Measurements from ENCODE around the gene CAB39L. TPM values are rescaled to one million over a fixed set of nuclear protein-coding genes. Genes with fewer than 3 reads are reported as not detected.

The CAB39L gene
- total RNA-seq, 3 donors from 2014 or later = 8.5 to 87.2 (median 9.6) TPM

DNA sequence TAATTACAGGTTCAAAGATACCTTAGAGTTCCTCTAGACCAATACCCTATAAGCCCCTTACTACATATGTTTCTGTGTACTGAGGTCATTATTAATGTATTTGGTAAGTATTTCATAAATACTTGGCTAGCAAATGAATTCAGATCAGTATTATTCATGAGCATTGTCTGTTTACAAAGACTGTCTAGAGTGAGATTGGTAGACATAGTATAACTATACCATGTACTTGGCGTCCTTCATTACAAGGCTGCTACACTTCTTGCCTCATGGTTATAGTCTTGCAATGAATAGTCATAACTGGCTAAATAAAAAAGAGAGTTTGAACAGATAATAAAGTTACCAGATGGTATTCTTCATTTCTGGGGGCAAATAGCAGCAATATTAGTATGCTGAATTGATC is 12.3 kb upstream of the CAB39L start:
- TF ChIP-seq, protein P1, sequence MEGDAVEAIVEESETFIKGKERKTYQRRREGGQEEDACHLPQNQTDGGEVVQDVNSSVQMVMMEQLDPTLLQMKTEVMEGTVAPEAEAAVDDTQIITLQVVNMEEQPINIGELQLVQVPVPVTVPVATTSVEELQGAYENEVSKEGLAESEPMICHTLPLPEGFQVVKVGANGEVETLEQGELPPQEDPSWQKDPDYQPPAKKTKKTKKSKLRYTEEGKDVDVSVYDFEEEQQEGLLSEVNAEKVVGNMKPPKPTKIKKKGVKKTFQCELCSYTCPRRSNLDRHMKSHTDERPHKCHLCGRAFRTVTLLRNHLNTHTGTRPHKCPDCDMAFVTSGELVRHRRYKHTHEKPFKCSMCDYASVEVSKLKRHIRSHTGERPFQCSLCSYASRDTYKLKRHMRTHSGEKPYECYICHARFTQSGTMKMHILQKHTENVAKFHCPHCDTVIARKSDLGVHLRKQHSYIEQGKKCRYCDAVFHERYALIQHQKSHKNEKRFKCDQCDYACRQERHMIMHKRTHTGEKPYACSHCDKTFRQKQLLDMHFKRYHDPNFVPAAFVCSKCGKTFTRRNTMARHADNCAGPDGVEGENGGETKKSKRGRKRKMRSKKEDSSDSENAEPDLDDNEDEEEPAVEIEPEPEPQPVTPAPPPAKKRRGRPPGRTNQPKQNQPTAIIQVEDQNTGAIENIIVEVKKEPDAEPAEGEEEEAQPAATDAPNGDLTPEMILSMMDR (IDR thresholded peaks at IDR 0.05) = no peak
- no peaks in the 10 kb centered on the region for H3K36me3 ChIP-seq (ENCODE audit: low read depth)
- no peaks in the 10 kb centered on the region for H3K4me1 ChIP-seq (ENCODE audit: low read depth)
- intact Hi-C loops (cut with DNase I, micrococcal nuclease) = no loop called here
- ATAC-seq (no peak), DNase-seq (no peak)
- no peak overlapping the region for H3K4me3 ChIP-seq
- H3K9me3 ChIP-seq = no peaks in the 10 kb centered on the region

GRCh38 chr13:49455007-49455398 is 11.1 kb upstream of the CAB39L start:
- H3K36me3 ChIP-seq (ENCODE audit: low read depth) = no peaks in the 10 kb centered on the region
- TF ChIP-seq, protein P1 (IDR thresholded peaks at IDR 0.05) = no peak
- no peaks in the 10 kb centered on the region for H3K9me3 ChIP-seq
- H3K4me3 ChIP-seq = no peak overlapping the region
- H3K4me1 ChIP-seq (ENCODE audit: low read depth) = no peaks in the 10 kb centered on the region
- intact Hi-C loops (cut with DNase I, micrococcal nuclease) = no loop called here
- DNase-seq (no peak), ATAC-seq (no peak)

- ATAC-seq = peak; percentile 45
- TF ChIP-seq, protein P1 (IDR thresholded peaks at IDR 0.05) = no peak
These were observed 10.6 kb upstream of the CAB39L start for GRCh38 chr13:49454388-49455006.

GRCh38 chr13:49453465-49453864 is 9.6 kb upstream of the CAB39L start:
- intact Hi-C loops (cut with DNase I, micrococcal nuclease) = no loop called here
- Histone ChIP-seq H3K9me3 (no peaks in the 10 kb centered on the region), H3K36me3 (ENCODE audit: low read depth) (no peaks in the 10 kb centered on the region), H3K4me1 (ENCODE audit: low read depth) (no peaks in the 10 kb centered on the region), H3K4me3 (no peak overlapping the region)
- no peak for DNase-seq
- peak; percentile 27 for ATAC-seq
- TF ChIP-seq, protein P1 (IDR thresholded peaks at IDR 0.05) = no peak

More at GRCh38 chr13:49454388-49455006, 10.6 kb upstream of the CAB39L start:
- no peaks in the 10 kb centered on the region for H3K4me1 ChIP-seq (ENCODE audit: low read depth)
- intact Hi-C loops (cut with DNase I, micrococcal nuclease) = no loop called here
- no peaks in the 10 kb centered on the region for H3K9me3 ChIP-seq
- H3K4me3 ChIP-seq = no peak overlapping the region
- H3K36me3 ChIP-seq (ENCODE audit: low read depth) = no peaks in the 10 kb centered on the region
- DNase-seq = no peak

- intact Hi-C loops (cut with DNase I, micrococcal nuclease) = no loop called here
- ATAC-seq = no peak
These were observed 9.0 kb upstream of the CAB39L start for GRCh38 chr13:49452725-49453457.

More at GRCh38 chr13:49452725-49453457, 9.0 kb upstream of the CAB39L start:
- Histone ChIP-seq H3K4me1 (ENCODE audit: low read depth) (peaks cover 2% of the 10 kb centered on the region), H3K36me3 (ENCODE audit: low read depth) (no peaks in the 10 kb centered on the region), H3K4me3 (no peak overlapping the region), H3K9me3 (no peaks in the 10 kb centered on the region)
- TF ChIP-seq, protein P1 (IDR thresholded peaks at IDR 0.05) = no peak
- no peak for DNase-seq

Data from mucosa of descending colon (tissue), 3 donors.